Upper lobe of right lung (tissue), 1 donor: ENCODE results near the gene PSMD5. TPM values are rescaled to one million over a fixed set of nuclear protein-coding genes. Genes with fewer than 3 reads are reported as not detected.

Experiments used
- ATAC-seq: fragments of 200-7000 bp; cut with Tn5 transposase; one replicate; pipeline ENCODE4 v1.9.1; 2020; ENCODE audit warnings: mild to moderate bottlenecking, moderate library complexity
- DNase-seq: peaks from one replicate; pipeline ENCODE4 v3.0.0-alpha.2; 2020
- H3K27ac ChIP-seq: fragments of 200-600 bp; one replicate; pipeline ENCODE4 v1.8.0; 2022
- H3K27me3 ChIP-seq: fragments of 200-600 bp; one replicate; pipeline ENCODE4 v1.8.0; 2022; ENCODE audit warnings: mild to moderate bottlenecking
- H3K36me3 ChIP-seq: fragments of 200-600 bp; one replicate; pipeline ENCODE4 v1.8.0; 2022
- H3K4me1 ChIP-seq: fragments of 200-600 bp; one replicate; pipeline ENCODE4 v1.8.0; 2022
- H3K4me3 ChIP-seq: fragments of 200-600 bp; one replicate; pipeline ENCODE4 v1.8.0; 2022; ENCODE audit warnings: mild to moderate bottlenecking
- H3K9me3 ChIP-seq: fragments of 200-600 bp; one replicate; pipeline ENCODE4 v1.8.0; 2022
- CTCF ChIP-seq: fragments of 200-600 bp; IDR thresholded peaks from one replicate; pipeline ENCODE4 v1.8.0; 2022; ENCODE audit warnings: antibody characterized with exemption
- intact Hi-C: fragments of 100-400 bp; cut with DNase I; formaldehyde crosslinking; loops from one replicate; pipeline ENCODE4 v1.11.0; 2022
- total RNA-seq: library from RNA; stranded (reverse); fragmentation: NEBNext Ultra II Directional; extraction: Animal tissue kit (Norgen Biotek cat#: 25700); gene quantifications from one replicate; pipeline ENCODE4 v1.2.1, GENCODE V29; 2021
- donor health status: DM: no; HTN: yes; CAD: no; lungs with severe emphysema.

PSMD5 gene
- total RNA-seq, 1 donor from 2014 or later, result 38.2 TPM

DNA sequence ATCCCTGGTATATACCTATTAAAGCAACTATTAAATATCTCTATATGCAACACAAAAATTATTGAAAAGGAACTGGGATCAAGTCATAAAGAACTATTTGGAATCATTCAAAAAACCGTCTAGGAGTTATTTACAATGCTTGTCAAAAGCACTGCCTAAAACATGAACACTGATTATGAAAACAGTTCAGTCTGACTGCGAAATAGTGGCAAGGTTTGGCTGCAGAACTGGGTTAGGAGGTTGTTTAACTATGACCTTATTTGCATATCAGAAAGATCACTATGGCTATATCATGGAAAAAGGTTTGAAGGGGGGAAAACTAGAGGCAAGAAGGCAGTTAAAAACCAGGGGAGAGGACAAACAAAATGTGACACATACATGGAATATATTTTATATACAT is 61.5 kb downstream of the PSMD5 start:
- ATAC-seq, result no peak
- intact Hi-C loops, result no loop called here
- no peak overlapping the region for H3K4me3 ChIP-seq

GRCh38 chr9:120780367-120780766 is 62.4 kb downstream of the PSMD5 start:
- ATAC-seq (no peak), DNase-seq (no peak)
- Histone ChIP-seq H3K27ac (no peak overlapping the region), H3K27me3 (no peaks in the 10 kb centered on the region), H3K4me1 (peaks cover 7% of the 10 kb centered on the region), H3K9me3 (no peaks in the 10 kb centered on the region), H3K4me3 (no peak overlapping the region), H3K36me3 (peaks cover 33% of the 10 kb centered on the region)
- intact Hi-C loops, result no loop called here
- no peak for TF ChIP-seq CTCF

More for the DNA sequence above, 61.5 kb downstream of the PSMD5 start:
- no peak for TF ChIP-seq CTCF
- DNase-seq, result no peak
- H3K36me3 ChIP-seq, result peaks cover 29% of the 10 kb centered on the region
- H3K4me1 ChIP-seq, result peaks cover 7% of the 10 kb centered on the region
- H3K27ac ChIP-seq, result no peak overlapping the region
- H3K9me3 ChIP-seq, result no peaks in the 10 kb centered on the region
- H3K27me3 ChIP-seq, result no peaks in the 10 kb centered on the region

DNA sequence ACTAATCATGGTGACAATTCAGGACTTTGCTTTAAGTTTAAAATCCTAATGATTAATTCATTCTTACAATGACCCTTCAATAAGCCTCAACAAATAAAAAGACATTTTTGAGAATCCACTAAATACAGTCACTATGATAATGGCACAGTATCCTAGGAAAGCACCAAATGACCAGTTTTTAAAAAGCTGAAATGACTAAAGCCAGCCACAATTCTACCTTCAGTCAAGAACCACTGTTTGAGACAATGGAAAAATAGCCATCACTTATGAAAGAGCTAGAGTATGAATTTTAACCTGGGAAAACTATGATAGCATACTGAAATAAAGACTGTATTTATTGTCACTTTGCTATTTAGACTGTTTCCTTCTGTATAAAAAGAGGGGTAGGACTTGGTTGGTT is 63.5 kb downstream of the PSMD5 start:
- no peaks in the 10 kb centered on the region for H3K27me3 ChIP-seq
- H3K36me3 ChIP-seq, result peaks cover 44% of the 10 kb centered on the region
- H3K4me1 ChIP-seq, result peaks cover 7% of the 10 kb centered on the region
- H3K9me3 ChIP-seq, result no peaks in the 10 kb centered on the region
- no peak overlapping the region for H3K27ac ChIP-seq
- H3K4me3 ChIP-seq, result no peak overlapping the region
- TF ChIP-seq CTCF, result no peak
- no peak for ATAC-seq
- intact Hi-C loops, result no loop called here
- DNase-seq, result no peak

DNA sequence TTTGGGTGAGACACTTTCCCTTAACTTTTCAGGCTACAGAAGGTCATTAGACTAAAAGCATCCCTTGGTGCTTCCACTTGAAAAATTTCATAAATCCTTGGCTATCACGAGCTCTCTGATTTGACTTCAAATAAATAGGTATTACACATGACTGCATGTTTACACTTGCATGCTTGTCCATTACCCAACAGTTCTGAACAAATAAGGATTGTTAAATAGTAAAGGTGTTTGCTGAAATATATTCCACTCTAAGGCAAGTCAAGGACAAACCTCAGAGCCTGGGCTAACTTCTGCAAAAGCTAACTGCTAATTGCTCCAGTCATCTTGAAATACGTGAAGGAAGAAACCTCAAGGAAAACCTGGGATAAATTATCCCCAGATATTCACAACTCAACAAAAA is 64.0 kb downstream of the PSMD5 start:
- ATAC-seq (peak; percentile 92), DNase-seq (no peak)
- Histone ChIP-seq H3K27ac (no peak overlapping the region), H3K4me3 (no peak overlapping the region), H3K4me1 (peaks cover 7% of the 10 kb centered on the region), H3K36me3 (peaks cover 49% of the 10 kb centered on the region), H3K9me3 (no peaks in the 10 kb centered on the region), H3K27me3 (no peaks in the 10 kb centered on the region)
- no peak for TF ChIP-seq CTCF
- intact Hi-C loops, result no loop called here

- no peak for DNase-seq
- Histone ChIP-seq H3K4me3 (no peak overlapping the region), H3K36me3 (peaks cover 60% of the 10 kb centered on the region), H3K27me3 (no peaks in the 10 kb centered on the region), H3K9me3 (no peaks in the 10 kb centered on the region), H3K4me1 (no peaks in the 10 kb centered on the region), H3K27ac (no peak overlapping the region)
- ATAC-seq, result no peak
- no peak for TF ChIP-seq CTCF
- intact Hi-C loops, result no loop called here
Observed at GRCh38 chr9:120777229-120777628, 65.5 kb downstream of the PSMD5 start.

GRCh38 chr9:120776788-120777187 is 65.9 kb downstream of the PSMD5 start:
- Histone ChIP-seq H3K9me3 (no peaks in the 10 kb centered on the region), H3K27me3 (no peaks in the 10 kb centered on the region), H3K4me3 (no peak overlapping the region), H3K36me3 (peaks cover 64% of the 10 kb centered on the region), H3K4me1 (no peaks in the 10 kb centered on the region), H3K27ac (no peak overlapping the region)
- no peak for DNase-seq
- intact Hi-C loops, result no loop called here
- ATAC-seq, result no peak
- no peak for TF ChIP-seq CTCF
